CD4-positive, alpha-beta memory T cell (primary cell): ENCODE results near the gene ZMYND8. TPM values are rescaled to one million over a fixed set of nuclear protein-coding genes. Genes with fewer than 3 reads are reported as not detected.

Experiments used
- CTCF ChIA-PET: fragments of 350-600 bp; sonication (Branson Sonifier 250); formaldehyde crosslinking; loops from one replicate; lab custom pipeline; 2021; ENCODE audit warnings: inconsistent platforms; ENCODE audit not compliant: partially characterized antibody; lab: Charles Lee
- POLR2A ChIA-PET: fragments of 350-600 bp; sonication (Branson Sonifier 250); formaldehyde crosslinking; loops from one replicate; lab custom pipeline; 2021; ENCODE audit not compliant: partially characterized antibody; lab: Charles Lee
- DNase-seq, 5 donors: peaks; one replicate each; pipeline versions ENCODE4 v3.0.0 to v3.0.0-alpha.2; 2020 to 2022; ENCODE audit warnings: mixed read lengths in 1 of 5
- H3K27ac ChIP-seq: one replicate; pipeline ENCODE4 v1.7.0; 2013; ENCODE audit warnings: low read depth, low read length
- H3K27me3 ChIP-seq: 2 replicates; pipeline ENCODE4 v1.7.0; 2013; ENCODE audit warnings: mild to moderate bottlenecking, low read length, moderate library complexity; ENCODE audit not compliant: insufficient read depth
- H3K36me3 ChIP-seq: 2 replicates; pipeline ENCODE4 v1.7.0; 2013; ENCODE audit warnings: mild to moderate bottlenecking, low read length, moderate library complexity; ENCODE audit not compliant: insufficient read depth
- H3K4me1 ChIP-seq: 2 replicates; pipeline ENCODE4 v1.7.0; 2013; ENCODE audit warnings: mild to moderate bottlenecking, low read length, moderate library complexity; ENCODE audit not compliant: insufficient read depth
- H3K4me3 ChIP-seq, 2 donors: one replicate each; pipeline ENCODE4 v1.7.0; 2013; ENCODE audit warnings: low read length in 2 of 2, mild to moderate bottlenecking in 1 of 2
- H3K9me3 ChIP-seq, 2 donors: one replicate each; pipeline ENCODE4 v1.7.0; 2013; ENCODE audit warnings: low read length in 2 of 2, control low read depth in 1 of 2; ENCODE audit not compliant: control insufficient read depth in 1 of 2
- H3K27ac Mint-ChIP-seq, 7 donors: one replicate each; pipeline ENCODE4 v1.8.0; 2020 to 2021; ENCODE audit warnings: mixed read lengths in 7 of 7, mild to moderate bottlenecking in 6 of 7, inconsistent platforms in 3 of 7, moderate library complexity in 3 of 7
- H3K27me3 Mint-ChIP-seq, 2 donors: one replicate each; pipeline ENCODE4 v1.8.0; 2020 to 2021; ENCODE audit warnings: mixed read lengths in 2 of 2
- H3K36me3 Mint-ChIP-seq, 2 donors: one replicate each; pipeline ENCODE4 v1.8.0; 2020 to 2021; ENCODE audit warnings: mixed read lengths in 2 of 2, inconsistent platforms in 1 of 2, mild to moderate bottlenecking in 1 of 2
- H3K4me1 Mint-ChIP-seq, 4 donors: one replicate each; pipeline ENCODE4 v1.8.0; 2020 to 2021; ENCODE audit warnings: mixed read lengths in 4 of 4, mild to moderate bottlenecking in 1 of 4
- H3K4me3 Mint-ChIP-seq, 8 donors: one replicate each; pipeline ENCODE4 v1.8.0; 2020 to 2021; ENCODE audit warnings: mixed read lengths in 8 of 8, mild to moderate bottlenecking in 7 of 8, moderate library complexity in 6 of 8, inconsistent platforms in 3 of 8
- H3K9me3 Mint-ChIP-seq, 8 donors: one replicate each; pipeline ENCODE4 v1.8.0; 2020 to 2021; ENCODE audit warnings: mixed read lengths in 8 of 8, mild to moderate bottlenecking in 5 of 8, inconsistent platforms in 3 of 8, moderate library complexity in 1 of 8
- intact Hi-C: fragments of 100-400 bp; cut with micrococcal nuclease; formaldehyde crosslinking; loops from one replicate; pipeline ENCODE4 v1.15.1; 2023
- polyA plus RNA-seq, 2 donors: library from polyadenylated mRNA; unstranded; fragments of 300-500 nt; fragmentation: Illumina TruSeq; gene quantifications; one replicate each; pipeline ENCODE4 v1.2.3, GENCODE V29; 2021
- total RNA-seq, 2 experiments: library from RNA; stranded (reverse); gene quantifications; one replicate each; pipeline ENCODE4 v1.2.3, GENCODE V29; 2021

Gene ZMYND8
- total and polyA plus RNA-seq, 4 experiments from 2014 or later: 3.5 to 48.5 (median 33.9) TPM

GRCh38 chr20:47350181-47350550, 6.3 kb downstream of the ZMYND8 start:
- CTCF ChIA-PET: interaction anchor here (0.7 to 10.6 kb wide), 4 partner anchors 34 to 153 kb away, joined by 3 to 125 read pairs (median 18); no protein-coding TSS in a partner anchor
- H3K9me3 Mint-ChIP-seq: no peaks in the 10 kb centered on the region
- H3K36me3 Mint-ChIP-seq: peaks cover 26 to 33% of the 10 kb centered on the region in 2 donors
- H3K27ac ChIP-seq: no peak overlapping the region
- H3K27ac Mint-ChIP-seq: no peak overlapping the region
- peak in 4 of 5 donors; percentile 48 to 60 (median 60) for DNase-seq
- peaks cover 2 to 41% (median 27%) of the 10 kb centered on the region in 4 donors for H3K4me1 Mint-ChIP-seq
- H3K27me3 Mint-ChIP-seq: no peaks in the 10 kb centered on the region
- POLR2A ChIA-PET: interaction anchor here (1.0 kb wide), 2 partner anchors 33 to 34 kb away, joined by 3 to 5 read pairs; no protein-coding TSS in a partner anchor
- H3K4me3 Mint-ChIP-seq: no peak overlapping the region
- intact Hi-C loops: no loop called here
- H3K9me3 ChIP-seq: no peaks in the 10 kb centered on the region
- H3K27me3 ChIP-seq: no peaks in the 10 kb centered on the region
- peaks cover 14% of the 10 kb centered on the region for H3K36me3 ChIP-seq
- peaks cover 82% of the 10 kb centered on the region for H3K4me1 ChIP-seq
- H3K4me3 ChIP-seq: no peak overlapping the region

GRCh38 chr20:47349365-47350180, 6.9 kb downstream of the ZMYND8 start:
- Histone ChIP-seq H3K9me3 (no peaks in the 10 kb centered on the region), H3K36me3 (peaks cover 14% of the 10 kb centered on the region), H3K4me1 (peaks cover 76% of the 10 kb centered on the region), H3K4me3 (no peak overlapping the region), H3K27me3 (no peaks in the 10 kb centered on the region), H3K27ac (no peak overlapping the region)
- Mint-ChIP-seq H3K4me3 (no peak overlapping the region), H3K4me1 (peaks cover 5 to 37% (median 25%) of the 10 kb centered on the region in 4 donors), H3K27me3 (no peaks in the 10 kb centered on the region), H3K36me3 (peaks cover 30 to 32% of the 10 kb centered on the region in 2 donors), H3K27ac (no peak overlapping the region), H3K9me3 (no peaks in the 10 kb centered on the region)
- ChIA-PET CTCF (interaction anchor here (1.0 to 10.6 kb wide), 3 partner anchors 33 to 77 kb away, joined by 3 to 125 read pairs (median 34); no protein-coding TSS in a partner anchor), POLR2A (interaction anchor here (1.0 kb wide), 2 partner anchors 32 to 34 kb away, joined by 3 to 5 read pairs; no protein-coding TSS in a partner anchor)
- intact Hi-C loops: no loop called here
- DNase-seq: no peak

DNA sequence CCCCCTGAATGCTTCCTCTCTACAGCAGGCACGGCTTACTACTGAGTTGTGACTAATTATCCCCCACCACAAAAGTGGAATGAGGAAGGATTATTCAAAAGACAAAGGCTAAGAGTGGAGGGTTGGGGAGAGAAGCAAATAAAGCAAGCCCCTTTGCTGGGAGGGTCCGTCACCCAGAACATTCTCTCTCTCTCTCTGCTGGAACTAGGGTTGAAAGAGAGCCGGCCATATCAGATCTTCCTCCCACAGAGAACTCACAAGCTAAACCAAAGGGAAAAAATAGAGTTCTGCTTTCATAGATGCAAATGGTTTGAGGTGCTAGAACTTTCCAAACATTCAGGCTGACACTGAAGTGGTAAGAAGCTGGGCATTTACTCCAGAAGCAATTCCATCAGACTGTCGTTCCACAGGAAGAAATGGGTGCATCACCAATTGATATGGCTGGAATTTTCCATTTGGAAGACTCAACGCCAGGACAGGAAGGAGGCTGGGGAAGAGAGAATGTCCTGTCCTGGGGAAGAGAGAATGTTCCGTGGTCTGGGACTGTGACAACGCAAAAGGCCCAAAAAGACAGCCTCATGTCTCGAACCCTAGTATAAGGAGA, 7.9 kb downstream of the ZMYND8 start:
- Mint-ChIP-seq H3K4me1 (peaks cover 13 to 34% (median 28%) of the 10 kb centered on the region in 4 donors), H3K36me3 (peaks cover 32 to 36% of the 10 kb centered on the region in 2 donors), H3K4me3 (no peak overlapping the region), H3K27me3 (no peaks in the 10 kb centered on the region), H3K9me3 (no peaks in the 10 kb centered on the region), H3K27ac (no peak overlapping the region)
- CTCF ChIA-PET: interaction anchor here (1.0 to 5.8 kb wide), 3 partner anchors 11 to 76 kb away, joined by 3 to 34 read pairs (median 10); no protein-coding TSS in a partner anchor
- peaks cover 14% of the 10 kb centered on the region for H3K36me3 ChIP-seq
- H3K4me1 ChIP-seq: peaks cover 66% of the 10 kb centered on the region
- H3K27ac ChIP-seq: no peak overlapping the region
- intact Hi-C loops: no loop called here
- H3K9me3 ChIP-seq: no peaks in the 10 kb centered on the region
- POLR2A ChIA-PET: interaction anchor here (0.6 to 2.7 kb wide), 2 partner anchors 8 to 1522 kb away, joined by 3 to 13 read pairs; partner anchors contain the start of gene ZMYND8
- H3K4me3 ChIP-seq: no peak overlapping the region
- DNase-seq: no peak
- H3K27me3 ChIP-seq: no peaks in the 10 kb centered on the region

- Mint-ChIP-seq H3K9me3 (no peaks in the 10 kb centered on the region), H3K36me3 (peaks cover 33 to 42% of the 10 kb centered on the region in 2 donors), H3K27ac (peak overlapping the region in 2 of 7 donors; percentile 27 to 79), H3K4me1 (peaks cover 21 to 36% (median 27%) of the 10 kb centered on the region in 4 donors), H3K27me3 (no peaks in the 10 kb centered on the region), H3K4me3 (peak overlapping the region in 1 of 8 donors; percentile 22)
- Histone ChIP-seq H3K9me3 (no peaks in the 10 kb centered on the region), H3K27ac (no peak overlapping the region), H3K36me3 (peaks cover 14% of the 10 kb centered on the region), H3K4me1 (peaks cover 58% of the 10 kb centered on the region), H3K27me3 (no peaks in the 10 kb centered on the region), H3K4me3 (no peak overlapping the region)
- no peak for DNase-seq
- intact Hi-C loops: no loop called here
- ChIA-PET CTCF (interaction anchor here (0.6 to 5.8 kb wide), 4 partner anchors 12 to 628 kb away, joined by 3 to 34 read pairs (median 8); no protein-coding TSS in a partner anchor), POLR2A (interaction anchor here (2.7 kb wide), 1 partner anchor 9 kb away, joined by 13 read pairs; the partner anchor contains the start of gene ZMYND8)
Measured at GRCh38 chr20:47347661-47348435, 8.7 kb downstream of the ZMYND8 start.

DNA sequence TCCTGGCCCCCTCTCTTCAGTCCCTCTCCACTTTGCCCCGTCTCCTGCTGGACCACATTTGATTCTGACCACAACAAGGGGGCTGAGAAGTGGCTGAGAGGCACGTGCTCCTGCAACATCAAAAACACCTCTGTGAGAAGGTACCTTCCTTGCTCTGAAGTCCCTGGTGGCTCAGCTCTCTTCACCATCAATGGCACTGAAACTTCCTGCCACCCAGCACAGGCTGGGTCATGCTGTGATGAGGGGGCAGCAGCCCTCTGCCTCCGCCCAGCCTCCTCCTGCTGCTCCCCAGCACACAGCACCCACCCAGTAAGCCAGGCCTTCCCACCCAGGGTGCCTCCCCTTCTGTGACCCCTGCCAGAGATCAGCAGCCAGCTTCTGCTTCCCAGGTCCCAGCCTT, 10.3 kb downstream of the ZMYND8 start:
- peaks cover 31 to 39% of the 10 kb centered on the region in 2 donors for H3K36me3 Mint-ChIP-seq
- H3K4me3 Mint-ChIP-seq: no peak overlapping the region
- no peaks in the 10 kb centered on the region for H3K9me3 Mint-ChIP-seq
- H3K27me3 ChIP-seq: no peaks in the 10 kb centered on the region
- H3K9me3 ChIP-seq: no peaks in the 10 kb centered on the region
- H3K4me1 Mint-ChIP-seq: peaks cover 17 to 39% (median 19%) of the 10 kb centered on the region in 4 donors
- ChIA-PET CTCF (no interaction called here), POLR2A (interaction anchor here (2.7 kb wide), 1 partner anchor 11 kb away, joined by 13 read pairs; the partner anchor contains the start of gene ZMYND8)
- peaks cover 14% of the 10 kb centered on the region for H3K36me3 ChIP-seq
- H3K4me3 ChIP-seq: no peak overlapping the region
- H3K27ac ChIP-seq: no peak overlapping the region
- no peaks in the 10 kb centered on the region for H3K27me3 Mint-ChIP-seq
- H3K27ac Mint-ChIP-seq: peak overlapping the region in 4 of 7 donors; percentile 18 to 77 (median 52)
- H3K4me1 ChIP-seq: peaks cover 42% of the 10 kb centered on the region
- no peak for DNase-seq
- intact Hi-C loops: no loop called here

GRCh38 chr20:47345214-47345613, 11.3 kb downstream of the ZMYND8 start:
- ChIA-PET CTCF (no interaction called here), POLR2A (no interaction called here)
- peak overlapping the region in 3 of 7 donors; percentile 50 to 84 (median 65) for H3K27ac Mint-ChIP-seq
- peaks cover 22 to 43% (median 24%) of the 10 kb centered on the region in 4 donors for H3K4me1 Mint-ChIP-seq
- H3K4me1 ChIP-seq: peaks cover 32% of the 10 kb centered on the region
- no peaks in the 10 kb centered on the region for H3K27me3 ChIP-seq
- DNase-seq: no peak
- no peaks in the 10 kb centered on the region for H3K9me3 ChIP-seq
- no peaks in the 10 kb centered on the region for H3K9me3 Mint-ChIP-seq
- no peak overlapping the region for H3K4me3 ChIP-seq
- peaks cover 14% of the 10 kb centered on the region for H3K36me3 ChIP-seq
- H3K36me3 Mint-ChIP-seq: peaks cover 36 to 42% of the 10 kb centered on the region in 2 donors
- peak overlapping the region in 2 of 8 donors; percentile 2 to 17 for H3K4me3 Mint-ChIP-seq
- H3K27me3 Mint-ChIP-seq: no peaks in the 10 kb centered on the region
- H3K27ac ChIP-seq: no peak overlapping the region
- intact Hi-C loops: no loop called here
